GM12864 (cell line): ENCODE results near the gene RASGRP1.

ENCODE experiments used
- DNase-seq: peaks from one replicate; pipeline ENCODE4 v3.0.0-alpha.2; 2011; ENCODE audit warnings: low read depth
- H3K4me3 ChIP-seq: 2 replicates; pipeline ENCODE4 v1.5.1; 2011; ENCODE audit warnings: mild to moderate bottlenecking, low read depth, low read length, control low read depth
- TF ChIP-seq, protein P1 (sequence below): IDR thresholded peaks from 2 replicates; pipeline ENCODE4 v1.5.1; 2011; ENCODE audit warnings: low read depth, mild to moderate bottlenecking, moderate library complexity, low read length, control low read depth, inconsistent platforms; ENCODE audit errors: missing control alignments

RASGRP1 gene

GRCh38 chr15:38476120-38476519 lies 88.5 kb downstream of the RASGRP1 start:
- DNase-seq, result no peak
- TF ChIP-seq, protein P1, sequence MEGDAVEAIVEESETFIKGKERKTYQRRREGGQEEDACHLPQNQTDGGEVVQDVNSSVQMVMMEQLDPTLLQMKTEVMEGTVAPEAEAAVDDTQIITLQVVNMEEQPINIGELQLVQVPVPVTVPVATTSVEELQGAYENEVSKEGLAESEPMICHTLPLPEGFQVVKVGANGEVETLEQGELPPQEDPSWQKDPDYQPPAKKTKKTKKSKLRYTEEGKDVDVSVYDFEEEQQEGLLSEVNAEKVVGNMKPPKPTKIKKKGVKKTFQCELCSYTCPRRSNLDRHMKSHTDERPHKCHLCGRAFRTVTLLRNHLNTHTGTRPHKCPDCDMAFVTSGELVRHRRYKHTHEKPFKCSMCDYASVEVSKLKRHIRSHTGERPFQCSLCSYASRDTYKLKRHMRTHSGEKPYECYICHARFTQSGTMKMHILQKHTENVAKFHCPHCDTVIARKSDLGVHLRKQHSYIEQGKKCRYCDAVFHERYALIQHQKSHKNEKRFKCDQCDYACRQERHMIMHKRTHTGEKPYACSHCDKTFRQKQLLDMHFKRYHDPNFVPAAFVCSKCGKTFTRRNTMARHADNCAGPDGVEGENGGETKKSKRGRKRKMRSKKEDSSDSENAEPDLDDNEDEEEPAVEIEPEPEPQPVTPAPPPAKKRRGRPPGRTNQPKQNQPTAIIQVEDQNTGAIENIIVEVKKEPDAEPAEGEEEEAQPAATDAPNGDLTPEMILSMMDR, result no peak
- no peak overlapping the region for H3K4me3 ChIP-seq

DNA sequence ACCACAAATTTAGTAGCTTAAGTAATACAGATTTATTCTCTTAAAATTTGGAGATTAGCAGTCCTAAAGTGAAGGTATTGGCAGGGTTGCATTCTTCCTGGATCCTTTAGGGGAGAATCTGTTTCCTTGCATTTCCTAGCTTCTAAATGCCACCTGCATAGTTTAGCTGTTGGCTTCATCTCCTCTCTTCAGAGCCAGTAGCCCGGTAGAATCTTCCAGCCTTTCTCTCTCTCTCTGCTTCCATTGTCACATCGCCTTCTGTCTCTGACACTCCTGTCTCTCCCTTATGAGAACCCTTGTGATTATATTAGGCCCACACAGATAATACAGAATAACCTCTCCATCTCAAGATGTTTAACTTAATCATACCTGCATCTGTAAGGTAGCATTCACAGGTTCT lies 89.3 kb downstream of the RASGRP1 start:
- H3K4me3 ChIP-seq, result no peak overlapping the region
- no peak for DNase-seq
- TF ChIP-seq, protein P1, result no peak

- no peak overlapping the region for H3K4me3 ChIP-seq
- TF ChIP-seq, protein P1, result peak; percentile 78
- DNase-seq, result peak; percentile 38
Measured at GRCh38 chr15:38474155-38474757, 90.4 kb downstream of the RASGRP1 start.

DNA sequence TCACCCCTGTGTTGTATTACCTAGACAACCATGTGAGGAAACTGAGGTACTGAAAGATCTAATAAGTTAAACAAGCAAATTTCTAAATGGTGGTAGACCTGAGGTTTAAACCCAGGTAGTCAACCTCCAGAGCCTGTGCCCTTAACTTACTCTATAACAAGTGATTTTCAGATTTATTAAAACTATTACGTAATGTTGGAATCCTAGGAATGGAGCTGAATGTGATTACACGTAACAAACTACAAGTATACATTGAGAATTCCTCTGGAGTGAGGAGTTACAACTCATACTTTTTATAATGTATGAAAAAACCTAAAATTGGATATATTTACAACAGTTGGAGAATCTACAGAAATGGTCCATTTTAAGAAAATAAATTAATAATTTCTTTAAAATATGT lies 92.6 kb downstream of the RASGRP1 start:
- TF ChIP-seq, protein P1, result no peak
- H3K4me3 ChIP-seq, result no peak overlapping the region
- DNase-seq, result no peak

GRCh38 chr15:38470816-38471215 lies 93.8 kb downstream of the RASGRP1 start:
- TF ChIP-seq, protein P1, result no peak
- H3K4me3 ChIP-seq, result no peak overlapping the region
- no peak for DNase-seq

- no peak for DNase-seq
- H3K4me3 ChIP-seq, result no peak overlapping the region
- TF ChIP-seq, protein P1, result no peak
Measured at GRCh38 chr15:38464675-38465074, 99.9 kb downstream of the RASGRP1 start.

DNA sequence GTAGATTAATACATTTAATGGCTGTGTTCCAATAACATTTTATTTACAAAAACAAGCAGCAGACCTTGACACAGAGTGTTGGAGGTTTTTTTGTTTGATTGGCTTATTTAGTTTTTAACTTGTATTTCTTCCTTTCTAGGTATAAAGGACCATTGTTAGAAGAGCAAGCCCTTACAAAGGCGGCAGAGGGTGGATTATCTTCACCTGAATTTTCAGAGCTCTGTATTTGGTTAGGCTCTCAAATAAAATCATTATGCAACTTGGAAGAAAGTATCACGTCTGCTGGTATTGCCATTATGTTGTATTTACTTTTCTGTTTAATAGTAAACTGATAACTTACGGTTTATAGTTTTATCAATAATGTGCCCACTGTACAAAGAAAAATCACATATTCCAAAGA lies 100.7 kb downstream of the RASGRP1 start:
- no peak for DNase-seq
- TF ChIP-seq, protein P1, result no peak

More for the DNA sequence above, 100.7 kb downstream of the RASGRP1 start:
- H3K4me3 ChIP-seq, result no peak overlapping the region
